Ovary (tissue), 3 donors: ENCODE measurements around the gene FBXO44.

Experiments used
- EP300 ChIP-seq: sonication (generic); formaldehyde crosslinking; IDR thresholded peaks from one replicate; pipeline ENCODE4 v1.6.1; 2017; ENCODE audit warnings: antibody characterized with exemption
- POLR2A ChIP-seq: fragments of 450-650 bp; IDR thresholded peaks from one replicate; pipeline ENCODE4 v1.6.1; 2017; ENCODE audit warnings: antibody characterized with exemption, mild to moderate bottlenecking, moderate library complexity
- TF ChIP-seq, protein P1 (sequence below), 3 donors: fragments of 450-650 bp in 2 of 3; fragments of 200-600 bp in 1 of 3; IDR thresholded peaks; one replicate each; pipeline versions ENCODE4 v1.5.1 to v1.8.0; 2016 to 2022; ENCODE audit warnings: antibody characterized with exemption in 3 of 3, mild to moderate bottlenecking in 1 of 3
- donor health status: DM: no; HTN: no; CAD: no.

DNA sequence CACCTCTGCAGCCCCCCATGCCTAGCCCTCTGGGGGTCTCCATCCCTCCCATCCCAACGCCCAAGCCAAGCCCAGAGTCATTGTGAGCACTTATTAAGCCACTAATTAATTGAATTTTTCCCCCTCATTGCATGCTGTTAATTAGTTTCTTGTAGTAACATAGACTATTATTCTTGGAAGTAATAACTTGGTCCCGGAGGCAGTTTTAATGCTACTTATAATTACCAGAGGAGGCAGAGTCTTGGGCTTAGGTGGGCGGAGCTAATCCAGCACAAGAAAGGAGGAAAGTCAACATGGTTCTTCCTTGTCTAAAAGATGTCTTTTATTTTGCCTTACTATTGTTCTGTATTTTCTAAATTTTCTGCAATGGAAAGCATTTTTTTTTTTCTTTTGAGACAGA is 28.1 kb upstream of the FBXO44 start:
- no peak for TF ChIP-seq POLR2A
- TF ChIP-seq, protein P1, sequence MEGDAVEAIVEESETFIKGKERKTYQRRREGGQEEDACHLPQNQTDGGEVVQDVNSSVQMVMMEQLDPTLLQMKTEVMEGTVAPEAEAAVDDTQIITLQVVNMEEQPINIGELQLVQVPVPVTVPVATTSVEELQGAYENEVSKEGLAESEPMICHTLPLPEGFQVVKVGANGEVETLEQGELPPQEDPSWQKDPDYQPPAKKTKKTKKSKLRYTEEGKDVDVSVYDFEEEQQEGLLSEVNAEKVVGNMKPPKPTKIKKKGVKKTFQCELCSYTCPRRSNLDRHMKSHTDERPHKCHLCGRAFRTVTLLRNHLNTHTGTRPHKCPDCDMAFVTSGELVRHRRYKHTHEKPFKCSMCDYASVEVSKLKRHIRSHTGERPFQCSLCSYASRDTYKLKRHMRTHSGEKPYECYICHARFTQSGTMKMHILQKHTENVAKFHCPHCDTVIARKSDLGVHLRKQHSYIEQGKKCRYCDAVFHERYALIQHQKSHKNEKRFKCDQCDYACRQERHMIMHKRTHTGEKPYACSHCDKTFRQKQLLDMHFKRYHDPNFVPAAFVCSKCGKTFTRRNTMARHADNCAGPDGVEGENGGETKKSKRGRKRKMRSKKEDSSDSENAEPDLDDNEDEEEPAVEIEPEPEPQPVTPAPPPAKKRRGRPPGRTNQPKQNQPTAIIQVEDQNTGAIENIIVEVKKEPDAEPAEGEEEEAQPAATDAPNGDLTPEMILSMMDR (IDR thresholded peaks at IDR 0.05): no peak
- no peak for TF ChIP-seq EP300
